Gastroesophageal sphincter (tissue), 4 donors: ENCODE data around the gene CMTM6. TPM values are rescaled to one million over a fixed set of nuclear protein-coding genes. Genes with fewer than 3 reads are reported as not detected.
"Not testable (repeated sequence)": the region's sequence is repeated elsewhere in the genome, so short reads cannot be mapped to it uniquely, and the experiment has no call there.

ENCODE experiments used
- ATAC-seq: fragments of 150-250 bp; one replicate; pipeline ENCODE4 v1.9.1; 2016; ENCODE audit warnings: mild to moderate bottlenecking, moderate library complexity
- H3K27ac ChIP-seq, 4 donors: fragments of 200-600 bp; sonication (generic) in 3 of 4; 1 replicate in 3 of 4; 2 replicates in 1 of 4; pipeline ENCODE4 v1.5.1; 2016 to 2019
- H3K27me3 ChIP-seq: fragments of 200-600 bp; sonication (generic); one replicate; pipeline ENCODE4 v1.5.1; 2019
- H3K36me3 ChIP-seq, 2 donors: fragments of 200-600 bp; sonication (generic); one replicate each; pipeline ENCODE4 v1.5.1; 2019; ENCODE audit warnings: control low read depth in 1 of 2
- H3K4me1 ChIP-seq, 3 donors: fragments of 200-600 bp; sonication (generic); 1 replicate in 2 of 3; 2 replicates in 1 of 3; pipeline ENCODE4 v1.5.1; 2016 to 2019; ENCODE audit warnings: control low read depth in 2 of 3
- H3K4me3 ChIP-seq, 2 donors: fragments of 200-600 bp; sonication (generic); one replicate each; pipeline ENCODE4 v1.5.1; 2019; ENCODE audit warnings: mild to moderate bottlenecking in 1 of 2, moderate library complexity in 1 of 2
- H3K9me3 ChIP-seq, 3 donors: fragments of 200-600 bp; sonication (generic); one replicate each; pipeline ENCODE4 v1.5.1; 2017 to 2019; ENCODE audit warnings: control low read depth in 2 of 3
- EP300 ChIP-seq: sonication (generic); formaldehyde crosslinking; IDR thresholded peaks from one replicate; pipeline ENCODE4 v1.6.1; 2017; ENCODE audit warnings: antibody characterized with exemption, mild to moderate bottlenecking
- POLR2A ChIP-seq, 2 donors: fragments of 450-650 bp; IDR thresholded peaks; one replicate each; pipeline ENCODE4 v1.6.1; 2017; ENCODE audit warnings: antibody characterized with exemption in 2 of 2, mild to moderate bottlenecking in 2 of 2, moderate library complexity in 1 of 2
- POLR2AphosphoS5 ChIP-seq: sonication (generic); formaldehyde crosslinking; IDR thresholded peaks from one replicate; pipeline ENCODE4 v1.6.1; 2017; ENCODE audit warnings: antibody characterized with exemption
- WGBS, 2 donors: methylation state at CpG; one replicate each; pipeline ENCODE4 v1.1.5; 2018; ENCODE audit warnings: low coverage in 1 of 2; 5-methylcytosine and 5-hydroxymethylcytosine counted together
- total RNA-seq, 4 donors: library from RNA; depleted of rRNA; stranded (reverse); fragments of >200 nt; gene quantifications; one replicate each; pipeline ENCODE4 v1.1.0, GENCODE V29; 2016
- TF ChIP-seq, protein P1 (sequence below), 4 experiments: fragments of 200-600 bp in 2 of 4; fragments of 450-650 bp in 2 of 4; sonication (generic) in 1 of 4; IDR thresholded peaks; one replicate each; pipeline ENCODE4 v1.5.1; 2017 to 2019; ENCODE audit warnings: antibody characterized with exemption in 4 of 4, mild to moderate bottlenecking in 2 of 4, moderate library complexity in 2 of 4

The CMTM6 gene
- total RNA-seq, 4 donors from 2014 or later, result 38.8 to 64.0 (median 55.5) TPM

GRCh38 chr3:32481791-32482631 lies 20.6 kb downstream of the CMTM6 start:
- WGBS, 2 donors, result 93 to 97% methylated on average over 2 to 3 of the region's 3 CpGs
- TF ChIP-seq EP300, result no peak
- TF ChIP-seq, protein P1, sequence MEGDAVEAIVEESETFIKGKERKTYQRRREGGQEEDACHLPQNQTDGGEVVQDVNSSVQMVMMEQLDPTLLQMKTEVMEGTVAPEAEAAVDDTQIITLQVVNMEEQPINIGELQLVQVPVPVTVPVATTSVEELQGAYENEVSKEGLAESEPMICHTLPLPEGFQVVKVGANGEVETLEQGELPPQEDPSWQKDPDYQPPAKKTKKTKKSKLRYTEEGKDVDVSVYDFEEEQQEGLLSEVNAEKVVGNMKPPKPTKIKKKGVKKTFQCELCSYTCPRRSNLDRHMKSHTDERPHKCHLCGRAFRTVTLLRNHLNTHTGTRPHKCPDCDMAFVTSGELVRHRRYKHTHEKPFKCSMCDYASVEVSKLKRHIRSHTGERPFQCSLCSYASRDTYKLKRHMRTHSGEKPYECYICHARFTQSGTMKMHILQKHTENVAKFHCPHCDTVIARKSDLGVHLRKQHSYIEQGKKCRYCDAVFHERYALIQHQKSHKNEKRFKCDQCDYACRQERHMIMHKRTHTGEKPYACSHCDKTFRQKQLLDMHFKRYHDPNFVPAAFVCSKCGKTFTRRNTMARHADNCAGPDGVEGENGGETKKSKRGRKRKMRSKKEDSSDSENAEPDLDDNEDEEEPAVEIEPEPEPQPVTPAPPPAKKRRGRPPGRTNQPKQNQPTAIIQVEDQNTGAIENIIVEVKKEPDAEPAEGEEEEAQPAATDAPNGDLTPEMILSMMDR (IDR thresholded peaks at IDR 0.05), result no peak
- TF ChIP-seq POLR2AphosphoS5, result no peak
- TF ChIP-seq POLR2A (IDR thresholded peaks at IDR 0.05), result no peak
- Histone ChIP-seq H3K4me1 (no peaks in the 10 kb centered on the region), H3K36me3 (peaks cover 0 to 59% of the 10 kb centered on the region in 2 donors), H3K27ac (no peak overlapping the region), H3K4me3 (no peak overlapping the region), H3K27me3 (no peaks in the 10 kb centered on the region), H3K9me3 (no peaks in the 10 kb centered on the region)
- ATAC-seq, result no peak

DNA sequence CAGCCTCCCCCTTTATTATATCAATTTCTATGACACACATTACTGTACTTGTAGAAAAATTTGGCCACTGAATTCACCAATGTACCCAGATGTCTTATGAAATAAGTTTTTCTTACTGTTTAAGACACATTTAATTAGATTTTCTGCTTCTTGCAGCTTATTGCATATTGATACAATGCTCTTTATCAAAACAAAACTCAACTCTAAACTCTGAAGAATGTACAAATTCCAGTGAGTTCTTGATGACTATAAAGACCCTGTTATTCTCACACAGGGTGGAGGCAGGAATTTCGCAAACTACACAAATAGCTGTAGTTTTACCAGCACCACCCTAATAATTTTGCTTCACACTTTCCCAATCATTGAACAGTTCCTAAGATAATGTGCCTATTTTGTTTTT lies 22.0 kb downstream of the CMTM6 start:
- TF ChIP-seq, protein P1 (IDR thresholded peaks at IDR 0.05), result no peak
- TF ChIP-seq EP300 (no peak), POLR2AphosphoS5 (no peak), POLR2A (IDR thresholded peaks at IDR 0.05) (no peak)
- no peak overlapping the region for H3K4me3 ChIP-seq
- peaks cover 0 to 45% of the 10 kb centered on the region in 2 donors for H3K36me3 ChIP-seq
- H3K9me3 ChIP-seq, result no peaks in the 10 kb centered on the region
- 54 to 60% methylated on average over 1 of the region's 1 CpG for WGBS, 2 donors
- H3K27ac ChIP-seq, result no peak overlapping the region
- H3K4me1 ChIP-seq, result no peaks in the 10 kb centered on the region
- peak; percentile 28 for ATAC-seq
- H3K27me3 ChIP-seq, result no peaks in the 10 kb centered on the region

GRCh38 chr3:32474201-32474600 lies 28.5 kb downstream of the CMTM6 start:
- ATAC-seq, result no peak
- TF ChIP-seq POLR2AphosphoS5 (no peak), POLR2A (IDR thresholded peaks at IDR 0.05) (no peak), EP300 (no peak)
- TF ChIP-seq, protein P1 (IDR thresholded peaks at IDR 0.05), result no peak
- Histone ChIP-seq H3K27me3 (no peaks in the 10 kb centered on the region), H3K4me1 (peaks cover 2 to 17% (median 10%) of the 10 kb centered on the region in 3 donors), H3K9me3 (no peaks in the 10 kb centered on the region), H3K36me3 (peaks cover 0 to 21% of the 10 kb centered on the region in 2 donors), H3K4me3 (no peak overlapping the region), H3K27ac (no peak overlapping the region)
- 84% methylated on average over 2 of the region's 2 CpGs; no CpG with 5 or more reads in 1 of the 2 donors for WGBS, 2 donors

DNA sequence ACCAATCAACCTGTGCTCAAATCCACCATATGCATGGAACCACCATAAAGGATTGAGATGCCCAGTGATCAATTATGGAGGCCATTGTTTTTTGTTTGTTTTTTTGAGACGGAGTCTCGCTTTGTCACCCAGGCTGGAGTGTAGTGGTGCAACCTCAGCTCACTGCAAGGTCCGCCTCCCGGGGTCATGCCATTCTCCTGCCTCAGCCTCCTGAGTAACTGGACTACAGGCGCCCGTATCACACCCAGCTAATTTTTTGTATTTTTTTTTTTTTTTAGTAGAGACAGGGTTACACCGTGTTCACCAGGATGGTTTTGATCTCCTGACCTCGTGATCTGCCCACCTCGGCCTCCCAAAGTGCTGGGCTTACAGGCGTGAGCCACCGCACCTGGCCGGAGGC lies 30.5 kb downstream of the CMTM6 start:
- WGBS, 2 donors, result 93 to 95% methylated on average over 6 to 9 of the region's 12 CpGs
- ATAC-seq, H3K9me3 ChIP-seq, H3K27ac ChIP-seq, H3K27me3 ChIP-seq, H3K4me3 ChIP-seq: not testable (repeated sequence)
- Histone ChIP-seq H3K4me1 (peaks cover 2 to 31% (median 12%) of the 10 kb centered on the region in 3 donors), H3K36me3 (peaks cover 0 to 14% of the 10 kb centered on the region in 2 donors)

GRCh38 chr3:32471246-32471645 lies 31.4 kb downstream of the CMTM6 start:
- peaks cover 2 to 31% (median 12%) of the 10 kb centered on the region in 3 donors for H3K4me1 ChIP-seq
- peaks cover 0 to 14% of the 10 kb centered on the region in 2 donors for H3K36me3 ChIP-seq
- TF ChIP-seq POLR2AphosphoS5 (no peak), POLR2A (IDR thresholded peaks at IDR 0.05) (no peak), EP300 (no peak)
- TF ChIP-seq, protein P1 (IDR thresholded peaks at IDR 0.05), result no peak
- H3K4me3 ChIP-seq, result no peak overlapping the region
- no peak overlapping the region for H3K27ac ChIP-seq
- 83 to 87% methylated on average over 2 to 3 of the region's 3 CpGs for WGBS, 2 donors
- no peaks in the 10 kb centered on the region for H3K9me3 ChIP-seq
- ATAC-seq, result no peak
- no peaks in the 10 kb centered on the region for H3K27me3 ChIP-seq
